GM19023 (cell line): ENCODE results near the gene CDS2.
A peak's percentile ranks its signal among the peaks of the same experiment; 100 is the strongest.

Experiments used
- ATAC-seq: cut with Tn5 transposase; IDR thresholded peaks from one replicate; pipeline ENCODE4 v1.9.1; 2021; ENCODE audit warnings: mild to moderate bottlenecking, moderate library complexity; ENCODE audit not compliant: unreplicated experiment

The CDS2 gene

DNA sequence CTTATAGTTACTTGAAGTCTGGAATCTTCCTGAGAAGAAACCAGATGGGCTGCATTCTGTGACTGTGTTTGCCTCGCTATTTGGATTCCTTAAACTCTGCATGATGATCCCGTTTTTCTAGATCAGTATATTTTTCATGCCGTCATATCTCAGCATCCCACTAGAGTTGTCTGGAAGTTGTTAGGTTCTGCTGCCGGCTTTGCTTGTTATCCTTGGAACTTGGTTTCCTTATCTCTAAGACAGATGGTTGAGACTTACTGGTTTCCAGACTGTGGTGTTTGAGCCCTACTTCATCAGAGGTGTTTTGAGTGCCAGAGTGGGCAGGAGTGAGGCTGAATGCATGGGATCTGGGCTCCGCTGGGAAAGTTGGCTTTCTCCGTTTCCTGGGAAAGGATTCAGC lies 50.3 kb downstream of the CDS2 start:
- no peak for ATAC-seq

DNA sequence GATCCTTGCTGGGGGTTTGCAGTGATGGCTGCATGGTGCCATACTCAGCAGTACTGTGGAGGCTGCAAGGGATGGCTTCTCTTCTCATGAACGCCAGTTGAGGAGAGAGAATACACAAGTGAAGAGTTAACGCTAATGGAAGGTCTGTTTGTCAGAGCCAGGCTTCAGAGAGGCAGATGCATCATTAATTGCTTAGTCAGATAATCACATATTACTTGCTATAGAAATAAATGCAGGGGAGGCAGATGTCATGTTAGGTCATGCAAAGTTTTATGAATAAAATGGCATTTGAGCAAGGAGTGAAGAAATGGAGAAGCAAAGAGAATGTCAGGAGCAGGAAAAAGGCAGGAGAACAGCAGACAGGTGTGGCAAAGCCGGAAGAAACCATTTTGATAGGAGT lies 51.2 kb downstream of the CDS2 start:
- ATAC-seq = no peak

DNA sequence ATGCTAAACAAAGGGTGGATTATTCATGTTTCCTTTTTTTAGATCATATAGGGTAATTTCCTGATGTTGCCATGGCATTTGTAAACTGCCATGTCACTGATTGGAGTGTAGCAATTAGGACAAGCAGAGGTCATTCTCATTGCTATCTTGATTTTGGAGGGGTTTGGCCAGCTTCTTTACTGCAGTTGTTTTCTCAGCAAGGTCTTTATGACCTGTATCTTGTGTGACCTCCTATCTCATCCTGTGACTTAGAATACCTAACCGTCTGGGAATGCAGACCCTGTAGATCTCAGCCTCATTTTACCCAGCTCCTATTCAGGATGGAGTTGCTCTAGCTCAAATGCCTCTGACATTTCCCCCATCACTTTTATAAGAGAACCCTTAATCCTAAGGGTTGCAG lies 53.6 kb downstream of the CDS2 start:
- ATAC-seq = no peak

DNA sequence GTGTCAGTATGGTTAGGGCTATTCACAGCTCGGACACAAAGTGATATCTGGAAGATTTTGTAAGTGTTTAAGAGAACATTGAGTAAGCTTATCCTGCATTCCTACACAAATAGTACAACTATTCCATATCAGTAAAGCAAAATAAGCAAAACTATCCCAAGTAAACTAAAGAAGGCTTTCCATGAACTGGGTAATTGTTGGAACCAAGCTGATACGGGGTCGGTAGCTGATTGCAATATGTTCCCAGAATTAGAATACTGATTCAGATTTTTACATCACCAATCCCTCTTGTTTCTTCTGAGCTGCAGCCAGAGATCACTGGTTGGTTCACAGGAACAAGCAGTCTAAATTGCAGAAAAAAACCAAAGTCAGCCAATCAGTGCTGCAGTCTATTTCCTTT lies 54.1 kb downstream of the CDS2 start:
- ATAC-seq = no peak

DNA sequence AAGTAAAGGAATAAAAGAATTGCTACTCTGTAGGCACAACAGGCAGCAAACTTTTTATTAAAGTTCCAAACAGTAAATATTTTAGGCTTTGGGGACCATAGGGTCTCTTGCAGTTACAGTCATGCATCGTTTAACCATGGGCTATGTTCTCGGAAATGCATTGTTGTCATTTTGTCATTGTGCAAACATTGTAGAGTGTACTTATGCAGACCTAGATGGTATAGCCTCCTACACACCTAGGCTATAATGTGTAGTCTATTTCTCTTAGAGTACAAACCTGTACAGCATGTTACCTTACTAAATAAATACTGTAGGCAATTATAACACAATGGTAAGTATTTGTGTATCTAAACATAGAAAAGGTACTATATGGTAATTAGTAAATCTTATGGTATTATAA lies 54.7 kb downstream of the CDS2 start:
- no peak for ATAC-seq

DNA sequence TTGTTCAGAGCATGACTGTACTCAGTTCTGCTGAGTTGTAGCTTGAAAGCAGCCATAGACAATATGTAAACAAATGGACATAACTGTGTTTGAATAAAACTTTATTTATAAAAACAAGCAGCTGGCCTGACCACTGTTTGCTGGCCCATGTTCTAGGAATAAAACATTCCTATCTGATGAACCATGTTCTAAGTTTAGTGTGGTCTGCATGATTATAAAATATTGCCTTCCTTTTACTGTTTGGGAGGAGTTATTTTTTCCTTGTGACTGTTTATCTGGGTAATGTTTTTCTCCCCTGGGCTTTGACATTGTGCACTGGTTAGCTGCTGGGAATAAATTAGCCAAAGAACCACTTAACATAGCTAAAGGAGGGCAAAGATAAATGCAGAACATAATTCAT lies 55.1 kb downstream of the CDS2 start:
- ATAC-seq = no peak

DNA sequence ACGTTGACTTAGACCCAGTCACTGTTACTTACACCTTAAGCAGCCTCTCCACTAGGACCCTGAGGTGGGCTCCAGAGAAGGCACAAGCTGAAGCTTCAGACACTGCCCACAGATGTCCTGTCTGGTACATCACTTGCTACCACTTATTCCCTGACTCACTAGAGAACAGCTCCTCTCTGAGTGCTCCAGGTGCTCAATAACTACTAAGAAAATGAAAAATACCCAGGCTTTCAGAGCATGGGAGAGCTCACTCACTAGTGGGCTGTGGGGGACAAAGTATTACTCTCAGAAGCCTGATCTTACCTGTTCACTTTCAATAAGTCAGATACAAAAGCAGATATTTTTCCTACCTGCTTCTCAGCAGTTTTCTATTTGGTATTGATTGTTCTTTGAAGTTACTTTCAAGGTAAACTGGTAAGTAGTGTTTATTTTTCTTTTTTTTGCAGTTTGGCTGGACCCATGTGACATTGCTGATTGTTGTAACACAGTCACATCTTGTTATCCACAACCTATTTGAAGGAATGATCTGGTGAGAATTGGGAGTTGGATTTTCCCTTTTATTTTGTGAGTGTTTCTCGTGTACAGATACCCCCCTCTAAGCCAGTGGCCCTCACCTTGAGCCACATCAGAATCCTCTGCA lies 55.9 kb downstream of the CDS2 start:
- no peak for ATAC-seq

DNA sequence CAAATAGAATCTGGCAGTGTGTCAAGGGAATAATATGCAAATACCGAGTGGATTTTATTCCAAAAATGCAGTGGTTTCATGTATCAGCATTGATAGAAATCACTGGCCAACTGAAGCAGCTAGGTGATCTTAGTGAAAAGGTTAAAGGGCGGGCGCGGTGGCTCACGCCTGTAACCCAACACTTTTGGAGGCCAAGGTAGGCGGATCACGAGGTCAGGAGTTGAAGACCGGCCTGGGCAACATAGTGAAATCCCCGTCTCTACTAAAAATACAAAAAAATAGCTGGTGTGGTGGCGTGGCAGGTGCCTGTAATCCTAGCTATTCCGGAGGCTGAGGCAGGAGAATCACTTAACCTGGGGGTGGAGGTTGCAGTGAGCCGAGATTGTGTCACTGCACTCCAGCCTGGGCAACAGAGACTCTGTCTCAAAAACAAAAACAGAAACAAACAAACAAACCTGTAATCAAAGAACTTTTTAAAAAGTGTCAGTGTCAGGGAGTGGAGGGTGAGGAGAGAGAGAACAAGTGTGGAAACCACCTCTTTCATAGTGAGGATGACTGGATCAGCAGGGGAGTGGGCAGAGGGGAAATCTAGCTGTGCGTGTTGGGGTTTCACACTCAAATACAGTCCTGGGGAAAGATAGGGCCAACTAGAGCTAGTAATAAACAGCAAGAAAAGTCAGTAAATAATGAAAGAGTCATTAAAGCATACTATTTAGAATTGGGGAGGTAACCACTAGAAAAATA lies 57.1 kb downstream of the CDS2 start:
- no peak for ATAC-seq

DNA sequence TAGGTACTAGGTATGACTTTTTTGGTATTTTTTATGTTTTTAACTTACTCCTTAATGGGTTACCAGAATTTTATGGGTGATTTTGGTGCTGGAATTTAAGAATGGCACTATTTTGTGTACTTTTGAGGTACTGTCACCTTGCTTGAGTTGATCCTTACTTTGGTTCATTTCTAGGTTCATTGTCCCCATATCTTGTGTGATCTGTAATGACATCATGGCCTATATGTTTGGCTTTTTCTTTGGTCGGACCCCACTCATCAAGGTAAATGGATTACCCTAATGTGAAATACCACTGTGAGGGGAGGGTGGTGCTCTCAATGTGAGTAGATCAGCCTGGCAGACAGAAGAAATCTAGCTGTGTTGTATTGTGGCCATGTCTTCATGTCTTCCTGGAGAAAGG lies 57.9 kb downstream of the CDS2 start:
- no peak for ATAC-seq

DNA sequence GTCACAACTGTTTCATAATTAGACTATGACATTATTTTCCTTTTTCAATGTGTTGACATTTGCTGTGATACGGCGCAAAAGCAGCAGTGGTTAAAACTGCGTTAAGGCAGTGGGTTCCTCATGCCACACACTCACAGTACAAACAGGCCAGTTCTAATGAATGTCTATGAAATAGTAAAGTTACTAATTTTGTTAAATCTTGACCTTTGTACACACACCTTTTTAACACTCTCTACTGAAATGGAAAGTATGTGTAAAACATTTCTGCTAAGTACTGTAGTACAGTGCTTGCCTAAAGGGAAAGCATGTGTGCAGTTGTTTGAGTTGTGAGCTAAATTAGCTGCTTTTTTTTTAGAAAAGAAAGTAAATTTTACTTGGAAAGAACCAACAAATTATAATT lies 60.3 kb downstream of the CDS2 start:
- ATAC-seq = no peak

DNA sequence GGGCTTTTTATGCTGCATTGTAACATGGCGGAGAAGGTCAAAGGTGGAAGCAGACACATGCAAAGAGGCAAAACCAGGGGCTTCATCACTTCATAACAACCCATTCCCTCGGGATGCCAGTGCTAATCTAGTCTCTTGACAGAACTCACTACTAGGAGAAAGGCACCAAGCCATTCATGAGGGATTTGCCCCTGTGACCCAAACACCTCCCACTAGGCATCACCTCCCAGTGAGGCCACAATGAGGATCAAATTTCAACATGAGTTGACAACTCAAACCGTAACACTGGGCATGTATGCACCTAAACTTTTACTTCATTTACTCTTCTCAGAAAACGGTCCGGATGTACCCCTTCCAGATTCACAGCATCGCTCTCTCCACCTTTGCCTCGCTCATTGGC lies 61.9 kb downstream of the CDS2 start:
- ATAC-seq = no peak

DNA sequence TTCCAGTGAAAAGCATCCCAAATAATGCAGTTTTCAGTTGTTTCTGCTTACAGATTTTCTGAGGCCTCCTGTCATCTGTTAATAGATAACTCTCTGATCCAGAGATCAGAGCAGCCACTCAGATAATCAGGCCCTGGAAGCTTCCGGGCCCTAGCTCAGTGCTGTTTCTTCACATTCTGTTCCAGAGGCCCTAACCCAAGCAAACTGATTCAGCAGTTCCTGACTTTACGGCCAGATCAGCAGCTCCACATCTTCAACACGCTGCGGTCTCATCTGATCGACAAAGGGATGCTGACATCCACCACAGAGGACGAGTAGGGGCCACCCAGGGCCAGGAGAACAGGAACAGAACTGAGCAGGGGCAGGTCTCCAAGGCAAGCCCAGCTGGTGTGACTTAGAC lies 63.1 kb downstream of the CDS2 start:
- ATAC-seq = no peak

DNA sequence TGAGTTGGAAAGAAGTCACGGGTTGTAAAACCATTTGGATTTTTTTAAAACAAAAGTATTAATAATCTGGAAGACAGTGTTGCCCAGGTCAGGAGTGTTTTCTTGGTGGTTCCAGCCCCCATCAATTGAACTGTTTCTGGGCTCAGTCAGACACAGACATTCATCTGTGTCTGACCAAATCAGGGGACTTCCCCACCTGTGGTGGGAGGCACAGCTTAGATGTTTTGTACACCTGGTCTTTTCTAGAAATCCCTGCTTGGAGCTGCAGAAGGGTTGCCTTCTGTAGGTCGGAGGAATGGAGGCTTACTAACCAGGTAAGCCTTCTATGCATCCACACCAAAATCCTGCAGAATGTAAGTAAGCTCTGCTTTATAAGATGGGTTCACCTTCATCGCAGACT lies 63.6 kb downstream of the CDS2 start:
- ATAC-seq = no peak

DNA sequence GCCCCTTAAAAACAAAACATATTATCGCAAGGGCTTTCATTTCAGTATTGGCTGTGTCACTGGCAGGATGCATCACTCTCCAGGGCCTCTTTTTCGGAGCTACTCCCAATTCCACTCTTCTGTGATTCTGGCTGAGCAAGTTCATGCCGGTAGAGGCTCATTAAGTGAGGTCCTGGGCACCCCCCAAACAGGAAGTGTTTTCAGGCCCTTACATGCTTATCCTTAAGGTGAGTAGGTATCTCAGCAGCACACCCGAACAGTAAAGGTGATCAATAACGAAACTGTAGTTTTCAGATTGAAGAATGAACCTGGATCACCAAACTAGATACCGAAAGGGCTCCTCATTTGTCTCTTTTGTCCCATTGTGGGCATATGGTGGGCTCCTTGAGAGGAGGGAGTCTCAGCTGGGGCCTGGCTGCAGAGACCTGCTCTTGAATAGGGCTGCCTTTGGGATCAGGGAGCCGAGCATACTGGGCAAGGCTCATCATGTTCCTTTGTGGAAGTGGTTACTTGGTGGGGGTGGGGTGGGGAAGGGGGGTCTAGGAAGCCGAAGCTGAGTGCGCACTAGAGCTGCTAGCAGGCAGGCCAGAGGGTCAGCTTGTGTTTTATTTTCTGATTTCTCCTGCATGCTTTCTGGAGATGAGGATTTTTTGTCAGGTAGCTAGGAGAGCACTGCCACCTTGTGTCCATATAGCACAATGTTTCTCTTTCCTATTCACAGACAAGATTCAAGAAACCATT lies 65.2 kb downstream of the CDS2 start:
- ATAC-seq = peak; percentile 50

DNA sequence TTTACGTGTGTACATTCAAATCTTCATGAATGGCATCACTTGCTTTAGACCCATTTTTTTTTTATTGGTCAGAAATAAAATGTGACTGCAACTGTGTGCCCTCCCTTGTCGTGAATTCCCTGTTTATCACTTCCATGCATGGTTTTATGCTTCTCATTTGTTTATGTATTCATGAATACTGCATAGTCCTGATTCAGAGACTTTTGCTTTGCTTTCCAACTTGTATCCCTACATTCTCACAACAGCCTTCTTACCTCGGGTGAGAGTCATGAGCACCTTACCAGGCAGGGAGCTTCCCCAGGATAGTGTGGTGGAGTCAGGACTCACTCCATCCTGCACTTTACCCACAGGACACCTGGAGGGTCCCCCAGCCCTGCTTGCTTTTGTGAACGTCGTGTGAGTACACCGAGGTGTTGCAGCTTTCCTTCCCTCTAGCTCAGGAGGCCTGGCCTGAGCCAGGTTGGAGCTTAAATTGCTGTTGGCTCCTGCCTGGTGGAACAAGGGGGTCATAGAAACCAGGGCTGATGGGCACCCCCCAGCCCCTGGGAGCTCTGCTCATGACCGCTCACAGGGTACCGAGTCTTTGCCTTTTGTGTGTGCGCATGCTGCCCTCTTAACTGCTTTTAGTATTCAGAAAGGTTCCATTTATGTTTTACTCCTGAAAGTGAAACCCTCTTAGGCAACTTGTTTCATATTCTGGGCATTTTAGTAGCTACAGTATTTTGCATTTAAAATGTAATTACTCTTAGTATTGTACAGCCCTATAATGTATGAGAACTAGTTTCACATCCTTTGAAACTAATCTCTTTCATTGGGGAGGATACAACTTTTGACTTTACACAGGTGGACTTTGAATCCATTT lies 66.0 kb downstream of the CDS2 start:
- ATAC-seq = peak; percentile 35

DNA sequence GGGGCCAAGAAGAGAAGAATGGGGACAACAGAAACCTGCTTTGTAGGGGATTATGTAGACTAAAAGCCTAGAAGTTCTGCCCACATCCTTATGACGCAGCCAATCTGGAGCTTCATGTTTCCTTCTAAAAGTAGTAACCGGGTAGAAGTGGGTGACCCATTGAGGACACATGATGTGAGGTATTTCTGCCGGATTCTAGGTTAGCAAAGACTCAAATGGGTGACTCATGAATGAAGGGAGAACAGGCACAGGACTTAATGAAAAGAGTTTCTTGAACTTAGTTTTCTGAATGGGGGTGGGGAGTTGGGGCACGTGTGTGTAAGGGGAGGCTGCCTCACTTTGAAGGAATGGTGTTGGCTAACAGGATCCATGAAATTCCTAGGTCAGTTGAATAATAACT lies 68.8 kb downstream of the CDS2 start:
- ATAC-seq = no peak

DNA sequence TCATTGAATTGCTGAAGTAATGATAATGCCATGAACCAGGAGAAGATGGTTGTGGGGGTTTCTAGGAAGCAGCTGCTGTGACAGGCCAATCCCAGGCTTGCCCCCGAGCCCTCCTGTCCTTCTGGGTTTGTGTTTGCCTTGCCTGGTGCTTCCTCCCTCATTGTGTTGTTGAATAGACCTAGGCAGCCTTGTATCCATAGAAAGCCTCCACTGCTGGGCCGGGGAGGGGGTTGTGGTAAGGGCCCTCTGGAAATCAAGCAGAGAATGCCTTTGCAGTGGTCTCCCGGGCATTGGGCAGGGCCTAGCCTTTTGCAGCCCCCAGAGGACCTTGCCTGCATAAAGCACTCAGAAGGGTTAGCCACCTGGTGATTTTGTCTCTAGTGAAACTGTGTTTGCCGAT lies 69.3 kb downstream of the CDS2 start:
- ATAC-seq = no peak

DNA sequence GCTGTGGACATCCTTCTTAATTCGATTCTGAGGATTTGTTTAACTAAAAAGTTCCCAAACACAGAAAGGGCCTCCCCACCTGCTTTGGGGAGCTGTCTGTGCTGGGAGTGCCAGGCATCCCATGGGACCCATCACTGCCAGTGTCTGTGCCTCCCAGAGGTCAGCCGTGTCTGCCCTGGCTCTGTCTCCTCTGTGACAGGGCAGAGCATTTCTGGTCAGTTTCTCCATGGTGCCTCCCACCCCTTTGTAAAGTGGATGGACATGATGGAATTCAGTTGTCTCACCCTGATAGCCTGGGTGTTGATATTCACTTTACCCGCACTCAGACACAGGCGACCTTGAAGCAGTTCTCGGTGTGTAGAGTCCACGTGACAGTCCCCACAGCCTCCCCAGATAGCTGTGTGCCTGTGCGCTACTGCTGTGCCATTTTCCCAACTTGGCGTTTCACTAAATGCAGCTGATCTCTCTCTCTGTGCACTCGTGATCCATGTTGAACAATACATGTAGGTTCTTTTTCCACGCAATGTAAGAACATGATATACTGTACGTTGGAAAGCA lies 70.5 kb downstream of the CDS2 start:
- no peak for ATAC-seq

DNA sequence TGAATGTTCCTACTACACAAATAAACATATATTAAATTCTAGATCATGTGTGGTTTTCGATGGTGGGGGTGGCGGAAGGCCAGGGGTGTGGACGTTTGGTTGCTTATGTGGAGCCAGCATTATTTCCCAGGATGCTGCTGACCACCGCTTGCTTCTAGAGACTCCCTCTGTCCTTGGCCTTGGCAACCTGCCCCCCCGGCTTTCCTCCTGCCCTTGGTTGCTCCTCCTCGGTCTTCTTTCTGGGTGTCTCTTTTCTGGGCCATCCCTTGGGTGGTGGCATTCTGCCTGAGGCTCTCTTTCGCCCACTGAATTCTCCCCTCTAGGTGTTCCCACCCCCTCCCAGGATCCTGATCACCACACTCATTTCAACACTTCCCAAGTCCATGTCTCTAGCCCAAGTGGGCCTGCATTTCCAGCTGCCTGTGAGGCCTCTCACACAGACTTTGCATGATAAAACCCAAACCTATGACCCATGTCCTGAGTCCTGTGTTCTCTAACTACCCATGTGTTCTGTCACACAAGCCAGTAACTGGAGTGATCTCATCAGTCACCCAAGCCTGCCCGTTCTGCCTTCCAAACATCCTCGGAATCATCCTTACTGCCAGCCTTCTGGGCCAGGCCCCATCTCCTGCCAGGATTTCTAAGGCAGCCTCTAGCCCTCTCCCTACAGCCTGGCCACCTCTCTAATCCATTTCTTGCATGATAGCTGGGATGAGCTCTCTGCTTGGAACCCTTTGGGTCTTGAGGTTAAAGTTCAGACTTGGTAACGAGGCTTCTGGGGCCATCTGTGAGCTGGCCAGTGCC lies 71.2 kb downstream of the CDS2 start:
- no peak for ATAC-seq

DNA sequence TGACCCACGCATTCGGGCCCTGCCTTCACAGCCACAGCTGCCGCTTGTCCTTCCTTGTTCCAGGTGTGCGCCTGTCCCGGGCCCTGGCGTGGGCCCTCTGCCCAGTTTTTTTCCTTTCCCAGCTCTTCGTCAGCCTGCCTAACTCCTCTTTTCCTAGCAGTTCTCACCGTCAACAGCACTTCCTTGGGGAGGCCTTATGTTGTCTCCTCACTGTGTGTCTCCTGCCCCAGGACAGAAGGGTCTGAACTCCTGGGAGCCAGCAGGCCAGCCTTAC lies 71.8 kb downstream of the CDS2 start:
- ATAC-seq = no peak
